MCF 10A (cell line): ENCODE measurements around the gene SLC15A5. TPM values are rescaled to one million over a fixed set of nuclear protein-coding genes. Genes with fewer than 3 reads are reported as not detected.

Experiments used
- BruUV-seq: library from RNA; stranded (reverse); fragments of 400-500 nt; replicated peaks from 2 replicates; lab custom pipeline; 2021; lab: Mats Ljungman, UMichigan
- CTCF ChIA-PET: fragments of 300-600 bp; sonication (Branson Sonifier 250); formaldehyde crosslinking; extraction: SDS; loops from one replicate; lab custom pipeline; 2021; ENCODE audit warnings: antibody characterized with exemption, inconsistent platforms; lab: Yijun Ruan, JAX
- POLR2A ChIA-PET: fragments of 300-600, 350-650 bp; sonication (Branson Sonifier 250); formaldehyde crosslinking; extraction: SDS; loops from one replicate; lab custom pipeline; 2020; ENCODE audit warnings: antibody characterized with exemption, inconsistent platforms; lab: Yijun Ruan, JAX
- DNase-seq: peaks from one replicate; pipeline ENCODE4 v3.0.0-alpha.2; 2018; ENCODE audit not compliant: unreplicated experiment
- H3K27ac Mint-ChIP-seq: one replicate; pipeline ENCODE4 v1.8.0; 2022; ENCODE audit warnings: mild to moderate bottlenecking, low read depth, mixed read lengths; ENCODE audit not compliant: unreplicated experiment
- H3K27me3 Mint-ChIP-seq: one replicate; pipeline ENCODE4 v1.8.0; 2022; ENCODE audit warnings: mixed read lengths; ENCODE audit not compliant: insufficient read depth, unreplicated experiment
- H3K36me3 Mint-ChIP-seq: one replicate; pipeline ENCODE4 v1.8.0; 2022; ENCODE audit warnings: mild to moderate bottlenecking, moderate library complexity, mixed read lengths; ENCODE audit not compliant: insufficient read depth, unreplicated experiment
- H3K4me1 Mint-ChIP-seq: one replicate; pipeline ENCODE4 v1.8.0; 2022; ENCODE audit warnings: mixed read lengths; ENCODE audit not compliant: insufficient read depth, unreplicated experiment
- H3K4me3 Mint-ChIP-seq: one replicate; pipeline ENCODE4 v1.8.0; 2022; ENCODE audit warnings: mild to moderate bottlenecking, moderate library complexity, mixed read lengths; ENCODE audit not compliant: unreplicated experiment
- H3K9me3 Mint-ChIP-seq: one replicate; pipeline ENCODE4 v1.8.0; 2022; ENCODE audit warnings: mixed read lengths; ENCODE audit not compliant: unreplicated experiment
- CTCF ChIP-seq: fragments of 200-600 bp; IDR thresholded peaks from one replicate; pipeline ENCODE4 v1.8.0; 2022; ENCODE audit warnings: antibody characterized with exemption, mild to moderate bottlenecking; ENCODE audit not compliant: unreplicated experiment
- intact Hi-C: fragments of 100-400 bp; cut with micrococcal nuclease; formaldehyde crosslinking; loops from 2 replicates; pipeline ENCODE4 v1.14.1; 2022
- total RNA-seq: library from RNA; stranded (reverse); gene quantifications from 2 replicates; pipeline ENCODE4 v1.2.3, GENCODE V29; 2022

Gene SLC15A5
- total RNA-seq, 1 experiment from 2014 or later = not detected

GRCh38 chr12:16323638-16324037, 46.2 kb upstream of the SLC15A5 start:
- Mint-ChIP-seq H3K9me3 (peaks cover 6% of the 10 kb centered on the region), H3K4me1 (no peaks in the 10 kb centered on the region), H3K27me3 (no peaks in the 10 kb centered on the region), H3K36me3 (no peaks in the 10 kb centered on the region), H3K27ac (no peak overlapping the region), H3K4me3 (no peak overlapping the region)
- intact Hi-C loops = no loop called here
- ChIA-PET CTCF (no interaction called here), POLR2A (interaction anchor here (1.3 kb wide), 1 partner anchor 9 kb away, joined by 3 read pairs; no protein-coding TSS in a partner anchor)
- no peak for DNase-seq
- BruUV-seq = no TSS peak
- TF ChIP-seq CTCF = no peak

GRCh38 chr12:16323010-16323409, 45.5 kb upstream of the SLC15A5 start:
- H3K36me3 Mint-ChIP-seq = no peaks in the 10 kb centered on the region
- DNase-seq = peak; percentile 29
- CTCF ChIA-PET = interaction anchor here (0.7 kb wide), 1 partner anchor 97 kb away, joined by 3 read pairs; no protein-coding TSS in a partner anchor
- H3K9me3 Mint-ChIP-seq = peaks cover 6% of the 10 kb centered on the region
- no peaks in the 10 kb centered on the region for H3K27me3 Mint-ChIP-seq
- H3K4me3 Mint-ChIP-seq = no peak overlapping the region
- TF ChIP-seq CTCF = no peak
- intact Hi-C loops = no loop called here
- no peak overlapping the region for H3K27ac Mint-ChIP-seq
- H3K4me1 Mint-ChIP-seq = no peaks in the 10 kb centered on the region
- no TSS peak for BruUV-seq
- POLR2A ChIA-PET = interaction anchor here (1.3 kb wide), 1 partner anchor 9 kb away, joined by 3 read pairs; no protein-coding TSS in a partner anchor

- Mint-ChIP-seq H3K36me3 (no peaks in the 10 kb centered on the region), H3K9me3 (peaks cover 16% of the 10 kb centered on the region), H3K4me1 (peaks cover 11% of the 10 kb centered on the region), H3K27me3 (no peaks in the 10 kb centered on the region), H3K4me3 (no peak overlapping the region), H3K27ac (no peak overlapping the region)
- no peak for DNase-seq
- TF ChIP-seq CTCF = no peak
- ChIA-PET CTCF (no interaction called here), POLR2A (interaction anchor here (0.9 kb wide), 1 partner anchor 34 kb away, joined by 3 read pairs; no protein-coding TSS in a partner anchor)
- BruUV-seq = no TSS peak
- intact Hi-C loops = no loop called here
Observed at GRCh38 chr12:16310934-16311333, 33.4 kb upstream of the SLC15A5 start.

GRCh38 chr12:16307856-16308475, 30.5 kb upstream of the SLC15A5 start:
- intact Hi-C loops = loop anchor here (1.0 kb wide), 1 partner anchor 14 kb away; no protein-coding TSS in a partner anchor
- CTCF ChIA-PET = interaction anchor here (0.6 to 1.6 kb wide), 2 partner anchors 29 to 41 kb away, joined by 3 read pairs; no protein-coding TSS in a partner anchor
- no peak for TF ChIP-seq CTCF
- no peak overlapping the region for H3K4me3 Mint-ChIP-seq
- no peak for DNase-seq
- H3K9me3 Mint-ChIP-seq = peaks cover 16% of the 10 kb centered on the region
- H3K4me1 Mint-ChIP-seq = peaks cover 11% of the 10 kb centered on the region
- BruUV-seq = no TSS peak
- POLR2A ChIA-PET = interaction anchor here (0.7 to 0.9 kb wide), 2 partner anchors 38 to 40 kb away, joined by 3 read pairs; partner anchors contain the start of gene MGST1
- H3K27ac Mint-ChIP-seq = no peak overlapping the region
- H3K36me3 Mint-ChIP-seq = no peaks in the 10 kb centered on the region
- no peaks in the 10 kb centered on the region for H3K27me3 Mint-ChIP-seq
